HFF-Myc (cell line): Measurements from ENCODE around the gene KIF2A.

Experiments used
- DNase-seq: peaks from one replicate; pipeline ENCODE4 v3.0.0-alpha.2; 2011; ENCODE audit warnings: low read depth; ENCODE audit errors: extremely low read depth
- H3K4me3 ChIP-seq: replicated peaks from 2 replicates; pipeline ENCODE4 v1.5.1; 2011; ENCODE audit warnings: low read depth, mild to moderate bottlenecking, control low read depth, low read length
- TF ChIP-seq, protein P1 (sequence below): IDR thresholded peaks from 2 replicates; pipeline ENCODE4 v1.5.1; 2012; ENCODE audit warnings: mild to moderate bottlenecking, low read depth, low read length, control low read depth; ENCODE audit errors: missing control alignments

The KIF2A gene

DNA sequence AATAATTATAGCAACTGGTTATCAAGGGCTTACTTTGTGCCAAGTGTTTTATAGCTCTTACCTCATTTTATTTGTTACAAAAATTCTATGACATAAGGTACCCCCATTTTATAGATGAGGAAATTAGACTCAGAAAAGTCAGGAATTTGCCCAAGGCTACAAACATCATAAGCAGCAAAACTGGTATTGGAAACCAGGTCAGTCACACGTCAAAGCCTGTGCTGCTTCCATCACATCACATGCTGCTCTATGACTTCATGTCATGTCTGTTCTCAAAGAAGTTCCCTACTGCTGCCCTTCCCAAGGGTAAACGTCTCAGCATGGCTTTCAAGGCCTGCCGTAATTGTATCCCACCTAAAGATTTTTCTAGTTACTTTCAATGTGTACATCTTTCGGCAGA is 6.9 kb upstream of the KIF2A start:
- TF ChIP-seq, protein P1, sequence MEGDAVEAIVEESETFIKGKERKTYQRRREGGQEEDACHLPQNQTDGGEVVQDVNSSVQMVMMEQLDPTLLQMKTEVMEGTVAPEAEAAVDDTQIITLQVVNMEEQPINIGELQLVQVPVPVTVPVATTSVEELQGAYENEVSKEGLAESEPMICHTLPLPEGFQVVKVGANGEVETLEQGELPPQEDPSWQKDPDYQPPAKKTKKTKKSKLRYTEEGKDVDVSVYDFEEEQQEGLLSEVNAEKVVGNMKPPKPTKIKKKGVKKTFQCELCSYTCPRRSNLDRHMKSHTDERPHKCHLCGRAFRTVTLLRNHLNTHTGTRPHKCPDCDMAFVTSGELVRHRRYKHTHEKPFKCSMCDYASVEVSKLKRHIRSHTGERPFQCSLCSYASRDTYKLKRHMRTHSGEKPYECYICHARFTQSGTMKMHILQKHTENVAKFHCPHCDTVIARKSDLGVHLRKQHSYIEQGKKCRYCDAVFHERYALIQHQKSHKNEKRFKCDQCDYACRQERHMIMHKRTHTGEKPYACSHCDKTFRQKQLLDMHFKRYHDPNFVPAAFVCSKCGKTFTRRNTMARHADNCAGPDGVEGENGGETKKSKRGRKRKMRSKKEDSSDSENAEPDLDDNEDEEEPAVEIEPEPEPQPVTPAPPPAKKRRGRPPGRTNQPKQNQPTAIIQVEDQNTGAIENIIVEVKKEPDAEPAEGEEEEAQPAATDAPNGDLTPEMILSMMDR, result no peak
- H3K4me3 ChIP-seq, result no peak overlapping the region
- DNase-seq, result no peak

DNA sequence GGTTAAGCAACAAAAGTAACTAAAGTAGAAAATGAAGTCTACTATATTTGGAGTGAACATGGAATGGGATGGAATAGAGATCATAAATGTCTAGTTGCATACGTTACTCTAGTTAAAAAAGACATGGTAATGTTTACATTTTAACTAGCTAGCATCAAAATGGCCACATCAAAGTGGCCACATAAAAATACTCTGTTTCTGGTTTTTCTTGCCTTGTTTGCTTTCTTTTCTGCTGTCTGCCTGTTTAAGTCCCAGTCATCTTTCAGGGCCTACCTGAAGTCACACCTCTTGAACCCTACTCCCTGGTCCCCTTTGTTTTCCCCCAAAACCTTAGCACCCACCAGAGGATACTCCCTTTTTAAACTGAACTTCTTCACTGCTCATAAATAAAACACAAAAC is 6.4 kb upstream of the KIF2A start:
- DNase-seq, result no peak
- H3K4me3 ChIP-seq, result no peak overlapping the region
- TF ChIP-seq, protein P1, result no peak

DNA sequence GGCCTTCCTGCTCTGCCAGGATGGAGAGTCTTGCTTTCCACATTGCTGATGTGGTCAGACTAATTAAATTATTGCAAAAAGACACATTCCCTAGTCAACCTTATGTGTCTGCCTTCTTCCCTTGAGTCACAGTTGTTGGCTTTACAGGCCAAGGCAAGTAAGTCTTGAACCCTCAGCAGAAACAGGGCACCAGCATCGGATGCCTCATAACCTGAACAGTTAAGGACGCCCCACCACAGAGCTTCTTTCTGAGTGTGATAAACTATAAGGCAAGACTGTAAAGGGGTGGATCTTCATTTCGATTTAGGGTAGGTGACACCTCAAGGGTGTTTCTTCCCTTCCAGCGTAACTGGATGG is 670 bp upstream of the KIF2A start:
- H3K4me3 ChIP-seq, result peak overlapping the region; percentile 78
- no peak for DNase-seq
- TF ChIP-seq, protein P1, result no peak

DNA sequence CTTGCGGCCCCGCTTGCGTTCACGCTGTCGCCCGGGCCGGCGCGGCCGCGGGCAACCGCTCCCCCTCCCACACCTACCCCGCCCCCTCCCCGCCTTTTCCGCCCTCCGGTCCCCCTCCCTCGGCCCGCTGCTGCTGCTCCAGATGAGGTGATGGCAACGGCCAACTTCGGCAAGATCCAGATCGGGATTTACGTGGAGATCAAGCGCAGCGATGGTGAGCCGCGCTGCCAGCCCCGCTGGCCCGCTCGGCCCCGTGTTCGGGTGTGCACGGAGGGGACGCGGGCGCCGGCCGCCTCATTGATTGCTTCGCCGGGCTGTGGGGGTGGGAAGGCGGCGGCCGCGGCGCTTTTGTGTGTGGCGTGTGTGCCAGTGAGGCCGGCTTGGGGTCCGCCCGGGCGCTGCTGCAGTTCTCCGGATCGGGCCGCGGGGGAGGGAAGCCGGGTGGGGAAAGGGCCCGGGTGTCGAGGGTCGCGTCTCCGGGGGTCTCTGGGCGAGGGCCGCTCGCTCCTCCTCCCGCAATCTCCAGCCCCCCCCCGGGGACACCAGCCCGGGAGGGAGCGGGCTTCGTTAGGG is 403 bp downstream of the KIF2A start:
- peak overlapping the region; percentile 78 for H3K4me3 ChIP-seq
- DNase-seq, result peak; percentile 5
- TF ChIP-seq, protein P1, result no peak

DNA sequence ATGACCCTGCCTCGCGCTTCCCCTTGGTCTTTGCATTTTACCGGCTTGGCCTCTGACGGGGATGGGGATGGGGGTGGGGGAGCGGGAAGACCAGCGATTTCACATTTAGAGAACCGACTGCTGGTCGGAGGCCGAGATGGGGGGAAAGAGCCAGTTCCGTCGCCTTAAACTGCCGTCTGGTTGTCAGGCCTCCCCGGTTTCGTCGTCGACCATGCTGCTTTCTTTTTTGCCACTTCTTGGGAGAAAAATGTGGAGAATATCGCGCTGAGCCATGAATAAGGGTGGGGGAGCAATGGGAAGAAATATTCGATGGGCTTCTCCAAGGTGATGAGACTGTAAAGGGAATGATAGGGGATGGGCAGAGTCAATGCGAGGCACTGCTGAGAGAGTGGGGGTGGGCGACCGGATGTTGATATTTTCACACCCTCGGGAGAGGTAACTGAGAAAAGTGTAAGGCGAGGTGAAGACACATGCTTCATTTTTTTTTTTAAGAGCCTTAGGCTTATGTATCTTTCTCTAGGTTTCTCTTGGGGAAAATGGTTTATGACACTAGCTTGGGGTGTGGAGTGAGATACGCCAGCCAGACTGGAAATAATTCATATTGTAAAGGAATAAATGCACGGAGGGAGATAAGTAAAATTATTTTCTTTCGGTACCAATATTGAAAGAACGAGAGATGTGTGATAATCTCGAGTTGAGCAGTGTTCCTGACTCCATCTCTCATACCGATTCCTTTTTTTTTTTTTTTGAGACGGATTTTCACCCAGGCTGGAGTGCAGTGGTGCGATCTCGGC is 1.1 kb downstream of the KIF2A start:
- TF ChIP-seq, protein P1, result no peak
- DNase-seq, result peak; percentile 9

DNA sequence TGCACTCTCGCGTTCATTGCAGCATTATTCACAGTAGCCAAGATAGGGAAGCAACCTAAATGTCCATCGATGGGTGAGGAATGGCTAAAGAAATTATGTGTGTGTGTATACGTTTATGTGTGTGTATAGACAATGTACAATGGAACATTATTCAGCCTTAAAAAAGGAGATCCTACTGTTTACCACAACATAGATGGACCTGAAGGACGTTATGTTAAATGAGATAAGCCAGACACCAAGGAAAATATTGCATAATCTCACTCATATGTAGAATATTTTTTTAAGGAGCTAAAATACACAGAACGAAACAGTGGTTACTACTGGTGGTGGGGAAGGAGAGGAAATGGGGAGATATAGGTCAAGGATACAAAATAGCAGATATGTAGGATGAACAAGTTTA is 2.4 kb downstream of the KIF2A start:
- TF ChIP-seq, protein P1, result no peak
- DNase-seq, result no peak
- H3K4me3 ChIP-seq, result no peak overlapping the region; the same call in 1 of the 2 replicates

More for the DNA sequence above, 1.1 kb downstream of the KIF2A start:
- H3K4me3 ChIP-seq, result peak overlapping the region; percentile 78
